ENCODE measurements around the gene NAPG.
"Not testable (repeated sequence)": the region's sequence is repeated elsewhere in the genome, so short reads cannot be mapped to it uniquely, and the experiment has no call there.

NAPG gene

DNA sequence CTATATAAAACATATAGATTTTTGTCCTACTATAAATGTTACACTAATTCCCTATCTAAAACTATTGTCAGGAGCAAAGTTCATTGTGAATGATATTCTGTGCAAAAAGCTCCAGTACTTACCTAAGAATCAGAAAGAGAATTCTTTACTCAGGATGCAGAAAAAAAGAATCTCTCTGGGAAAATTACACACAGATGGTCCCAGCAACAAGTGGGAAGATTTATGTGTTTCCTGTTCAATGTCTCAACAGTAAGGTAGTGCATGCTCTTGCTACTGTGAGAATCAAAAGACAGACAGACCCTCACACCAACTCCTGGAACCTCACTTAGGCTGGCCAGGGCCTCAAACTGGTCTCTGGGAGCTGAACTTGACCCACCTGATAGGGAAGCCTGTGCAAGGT is 11.2 kb upstream of the NAPG start:
- no peak for DNase-seq

DNA sequence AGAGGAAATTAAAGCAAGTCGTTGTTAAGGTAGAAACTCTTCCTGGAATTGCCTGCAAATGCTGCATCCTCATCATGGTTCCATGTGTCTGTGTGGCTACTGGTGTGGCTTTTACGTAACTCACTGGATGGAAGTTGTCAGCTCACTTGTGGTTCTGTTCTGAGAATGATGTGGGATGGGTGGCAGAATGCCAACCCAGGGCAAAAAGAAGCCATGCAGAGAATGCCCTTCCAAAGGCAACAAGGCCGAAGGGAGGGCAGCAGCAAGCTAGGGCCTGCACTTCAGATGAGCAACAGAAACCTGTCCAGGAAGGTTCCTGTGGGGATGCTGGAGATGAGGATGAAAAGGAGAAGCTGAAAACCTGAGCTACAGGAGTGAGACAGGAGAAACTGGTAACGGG is 10.4 kb upstream of the NAPG start:
- no peak for DNase-seq

DNA sequence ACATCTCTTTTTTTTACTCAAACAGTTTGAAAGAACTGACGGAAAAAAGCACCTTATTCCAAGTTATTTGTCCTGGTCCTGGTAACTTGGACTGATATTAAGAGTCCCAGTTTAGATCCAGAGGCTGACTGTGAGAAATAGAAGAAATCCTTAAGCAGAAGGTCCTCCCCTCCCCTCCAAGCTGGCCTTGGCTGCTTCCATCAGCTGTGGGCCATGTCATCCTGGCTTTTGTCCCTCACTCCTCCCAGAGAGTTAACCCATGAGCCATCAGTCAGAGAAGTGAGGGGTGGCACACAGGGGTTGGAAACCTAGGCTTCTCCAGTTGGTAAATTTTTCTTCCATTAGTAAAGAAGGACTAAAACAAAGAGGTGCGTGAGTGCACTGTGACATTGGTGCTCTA is 9.7 kb upstream of the NAPG start:
- DNase-seq = no peak

DNA sequence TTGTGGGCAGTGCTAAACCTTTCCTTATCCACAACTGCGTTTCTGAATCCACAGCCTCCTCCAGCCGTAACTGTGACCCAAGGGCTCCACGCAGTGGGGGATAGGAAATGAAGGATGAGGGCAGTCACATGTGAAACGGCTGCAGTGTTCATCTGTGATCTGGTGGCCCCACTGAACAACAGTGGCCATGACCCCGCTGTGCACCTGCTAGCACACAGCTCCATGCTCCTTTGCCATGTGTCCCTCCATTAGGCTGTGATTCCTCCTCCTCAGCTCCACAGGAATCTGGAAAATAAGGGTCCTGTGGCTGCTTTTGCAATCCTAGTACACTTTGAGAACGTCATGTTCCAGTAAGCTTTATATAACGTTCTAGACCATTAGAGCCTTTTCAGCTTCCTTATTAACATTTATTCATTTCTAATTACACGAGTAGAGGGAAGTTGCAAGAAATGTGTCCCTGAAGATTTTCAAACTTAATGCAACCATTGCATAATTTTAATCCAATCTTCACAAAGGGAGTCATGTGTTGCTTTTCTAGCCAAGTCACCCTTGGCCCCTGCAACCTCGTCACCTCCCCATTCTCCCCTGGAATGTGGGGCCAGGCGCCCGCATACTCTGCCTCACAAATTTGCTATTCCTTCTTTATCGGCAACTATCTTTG is 7.1 kb upstream of the NAPG start:
- peak; percentile 62 for DNase-seq

DNA sequence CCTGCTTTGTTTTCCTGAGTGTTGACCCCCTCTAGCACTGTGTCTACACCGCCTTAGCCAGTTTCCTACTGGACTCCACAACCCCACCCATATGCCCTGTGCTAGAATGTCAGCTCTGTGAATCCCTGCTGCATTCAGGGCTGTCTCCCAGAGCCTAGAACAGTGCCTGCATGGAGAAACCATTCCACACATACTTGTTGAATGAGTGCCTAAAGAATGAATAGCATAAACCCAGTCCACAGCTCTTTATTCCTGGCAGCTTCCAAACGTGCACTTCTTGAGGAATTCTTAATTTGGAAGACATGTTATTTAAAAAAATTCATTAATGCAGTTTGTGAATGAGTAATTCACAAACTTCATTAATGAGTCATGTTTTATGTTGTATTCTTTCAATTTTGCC is 6.5 kb upstream of the NAPG start:
- no peak for DNase-seq

- peak; percentile 94 for DNase-seq
These were observed 5.6 kb upstream of the NAPG start for GRCh38 chr18:10519999-10520935.

DNA sequence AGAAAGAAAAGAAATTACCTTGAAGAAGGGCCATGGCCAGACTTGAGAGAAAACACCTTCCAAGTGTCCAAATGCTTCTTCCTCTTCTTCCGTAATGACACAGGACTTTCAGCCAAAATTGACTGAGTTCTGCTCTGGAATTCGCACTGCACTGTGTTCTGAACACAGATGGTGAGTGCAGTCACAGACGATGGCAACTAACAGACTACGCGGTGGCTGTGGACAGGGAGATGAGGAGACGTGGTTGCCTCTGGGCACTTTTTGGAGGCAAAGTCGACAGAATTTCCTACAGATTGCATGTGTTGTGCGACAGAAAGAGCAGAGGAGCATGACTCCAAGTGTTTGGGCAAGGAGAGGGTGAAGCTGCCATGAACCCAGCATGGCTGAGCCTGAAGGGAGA is 4.3 kb upstream of the NAPG start:
- no peak for DNase-seq

- no peak for DNase-seq
These were observed 3.3 kb upstream of the NAPG start for GRCh38 chr18:10522574-10522973.

- no peak for DNase-seq
These were observed 2.3 kb upstream of the NAPG start for GRCh38 chr18:10523544-10523943.

DNA sequence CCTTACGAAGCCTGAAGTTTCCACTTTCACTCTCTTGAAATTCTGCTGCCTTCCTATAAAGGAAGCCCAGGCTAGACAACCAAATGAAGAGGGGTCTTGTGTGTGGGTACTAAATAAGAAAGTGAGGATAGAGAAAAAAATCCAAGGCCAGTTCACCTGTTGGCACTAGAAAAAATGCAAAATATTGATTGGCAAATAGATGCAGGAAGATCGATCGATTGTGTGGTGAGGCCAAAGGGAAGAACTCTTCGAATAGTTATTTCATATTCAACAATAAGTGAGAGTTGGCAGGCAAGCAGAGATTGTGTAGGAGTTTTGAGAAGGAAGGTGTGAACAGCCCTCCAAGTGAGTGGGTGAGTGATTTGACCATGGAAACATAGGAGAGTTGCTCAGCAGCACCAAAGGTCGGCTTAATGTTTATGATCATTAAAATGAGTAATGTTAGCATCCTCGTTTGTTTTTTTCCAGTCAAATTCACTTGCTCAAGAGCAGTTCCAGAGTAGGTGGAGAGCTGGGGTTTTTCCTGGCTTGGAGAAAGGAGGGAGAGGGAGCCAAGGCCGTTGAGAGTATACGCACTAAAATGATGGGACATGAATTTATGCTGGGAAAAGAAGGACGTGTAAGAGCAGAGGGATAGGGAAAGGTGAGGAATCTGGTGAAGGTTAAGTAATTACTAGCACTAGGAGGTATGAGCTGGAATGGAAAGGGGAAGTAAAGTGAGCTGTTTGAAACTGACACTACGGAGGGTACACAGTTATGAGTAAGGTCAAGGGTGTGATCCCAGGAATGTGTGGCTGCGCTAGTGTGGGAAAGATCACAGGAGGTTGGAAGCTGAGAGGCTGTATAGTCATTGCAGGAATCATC is 1.1 kb upstream of the NAPG start:
- DNase-seq = no peak

DNA sequence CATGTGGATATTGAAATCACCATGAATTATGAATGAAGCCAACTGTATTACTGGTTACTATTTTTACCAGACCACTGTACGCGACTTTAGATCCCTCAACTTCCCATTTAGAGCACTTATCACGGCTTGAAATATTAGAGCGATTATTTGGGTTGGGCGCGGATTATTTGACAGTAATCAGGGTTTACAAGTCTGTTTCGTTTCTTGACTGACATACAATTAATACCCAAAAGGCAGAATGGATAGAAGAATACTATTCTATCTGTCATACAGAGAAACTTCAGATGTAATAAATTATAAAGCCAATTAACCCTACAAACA is 496 bp upstream of the NAPG start:
- no peak for DNase-seq

- no peak for DNase-seq
These were observed 728 bp downstream of the NAPG start for GRCh38 chr18:10526561-10526949.

DNA sequence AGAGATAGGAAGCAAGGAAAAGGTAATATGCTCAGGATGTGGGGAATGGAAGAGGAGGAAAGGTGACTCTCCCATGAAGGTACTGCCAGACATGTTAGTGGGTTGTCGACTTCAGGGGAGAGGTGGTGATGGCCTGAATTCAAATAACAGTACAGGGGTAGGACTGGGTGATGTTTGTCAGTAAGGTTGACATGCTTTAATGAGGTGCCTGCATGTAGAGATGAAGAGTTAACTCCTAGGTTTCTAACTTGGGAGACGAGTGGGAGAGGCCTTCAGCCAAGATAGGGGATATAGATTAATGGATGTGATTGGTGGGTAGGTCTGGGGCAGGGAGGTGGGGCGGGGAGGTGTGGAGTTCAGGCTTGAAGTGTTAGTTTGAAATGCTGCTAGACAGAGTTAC is 2.6 kb downstream of the NAPG start:
- DNase-seq = no peak

DNA sequence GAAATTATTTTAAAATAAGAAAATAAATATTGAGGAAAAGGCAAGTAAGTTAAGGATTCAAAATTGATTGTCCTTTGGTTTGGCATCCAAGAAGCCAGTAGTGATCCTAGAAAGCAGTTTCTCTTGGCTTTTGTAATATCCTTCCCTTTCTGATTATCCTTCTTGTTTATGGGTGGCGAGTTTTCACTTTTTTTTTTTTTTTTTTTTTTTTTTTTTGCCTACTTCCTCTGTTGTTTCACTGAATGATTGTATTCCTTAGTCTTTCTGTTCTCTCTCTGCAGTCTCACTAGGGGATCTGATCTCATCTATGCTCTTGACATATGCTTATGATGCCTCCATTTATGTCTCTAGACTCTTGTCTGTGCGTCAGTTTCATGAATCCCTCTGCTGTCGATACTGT is 4.2 kb downstream of the NAPG start:
- no peak for DNase-seq

- no peak for DNase-seq
These were observed 5.0 kb downstream of the NAPG start for GRCh38 chr18:10530852-10531251.

DNA sequence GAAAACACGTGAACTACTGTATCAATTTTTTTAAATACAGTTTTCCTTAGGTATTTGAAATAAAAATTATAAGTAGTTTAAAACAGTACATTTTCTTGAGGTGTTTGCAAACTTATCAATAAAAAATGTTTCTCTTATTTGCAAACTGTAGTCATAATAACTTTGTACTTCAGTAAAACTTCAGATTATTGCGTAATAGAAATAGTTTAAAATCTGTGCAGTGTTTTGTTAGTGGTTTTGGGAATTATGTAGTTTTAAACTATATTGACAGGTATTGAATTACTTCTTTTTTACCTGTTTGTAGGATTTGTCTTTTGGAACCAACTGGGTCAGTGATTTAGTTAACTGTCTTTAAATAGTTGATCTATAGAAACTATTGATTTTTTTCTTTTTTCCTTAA is 7.3 kb downstream of the NAPG start:
- DNase-seq = no peak

- no peak for DNase-seq
These were observed 10.5 kb downstream of the NAPG start for GRCh38 chr18:10536280-10536679.

DNA sequence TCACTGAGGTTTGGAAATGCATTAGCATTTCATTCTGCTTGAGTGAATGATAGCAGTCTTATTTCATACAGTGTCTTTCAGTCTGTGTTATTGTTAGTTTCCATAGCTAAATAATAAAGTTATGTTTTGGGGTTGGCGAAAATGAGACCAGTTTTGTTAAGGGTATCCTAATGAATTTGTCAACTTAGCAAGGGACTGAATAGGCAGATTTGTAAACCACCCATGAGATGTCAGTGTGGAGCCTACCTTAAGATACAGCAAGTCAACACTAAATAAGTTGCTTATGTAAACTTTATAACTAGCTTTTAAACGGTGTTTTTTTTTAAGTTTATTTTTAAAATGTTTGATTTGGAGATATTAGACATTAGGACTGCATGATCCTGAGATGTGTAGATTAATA is 11.9 kb downstream of the NAPG start:
- no peak for DNase-seq

GRCh38 chr18:10539124-10539523 is 13.3 kb downstream of the NAPG start:
- DNase-seq = not testable (repeated sequence)

DNA sequence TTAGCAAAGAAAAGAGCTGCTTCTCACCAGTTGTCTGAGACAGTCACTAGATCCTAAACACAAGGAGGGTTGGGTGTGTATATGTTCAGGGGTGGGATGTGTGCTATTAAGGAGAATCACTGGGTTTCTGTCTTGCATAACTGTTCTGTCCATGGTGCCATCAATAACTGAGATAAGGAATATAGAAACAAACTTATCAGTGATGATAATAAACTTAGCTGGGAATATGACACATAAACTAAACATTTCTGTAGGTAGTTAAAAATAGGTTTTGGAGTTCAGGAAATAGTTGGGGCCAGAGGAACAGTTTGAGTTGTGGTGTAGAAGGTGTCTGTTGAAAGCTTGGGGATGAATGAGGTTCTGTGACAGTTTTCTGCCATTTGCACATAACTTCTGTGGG is 17.4 kb downstream of the NAPG start:
- no peak for DNase-seq

DNA sequence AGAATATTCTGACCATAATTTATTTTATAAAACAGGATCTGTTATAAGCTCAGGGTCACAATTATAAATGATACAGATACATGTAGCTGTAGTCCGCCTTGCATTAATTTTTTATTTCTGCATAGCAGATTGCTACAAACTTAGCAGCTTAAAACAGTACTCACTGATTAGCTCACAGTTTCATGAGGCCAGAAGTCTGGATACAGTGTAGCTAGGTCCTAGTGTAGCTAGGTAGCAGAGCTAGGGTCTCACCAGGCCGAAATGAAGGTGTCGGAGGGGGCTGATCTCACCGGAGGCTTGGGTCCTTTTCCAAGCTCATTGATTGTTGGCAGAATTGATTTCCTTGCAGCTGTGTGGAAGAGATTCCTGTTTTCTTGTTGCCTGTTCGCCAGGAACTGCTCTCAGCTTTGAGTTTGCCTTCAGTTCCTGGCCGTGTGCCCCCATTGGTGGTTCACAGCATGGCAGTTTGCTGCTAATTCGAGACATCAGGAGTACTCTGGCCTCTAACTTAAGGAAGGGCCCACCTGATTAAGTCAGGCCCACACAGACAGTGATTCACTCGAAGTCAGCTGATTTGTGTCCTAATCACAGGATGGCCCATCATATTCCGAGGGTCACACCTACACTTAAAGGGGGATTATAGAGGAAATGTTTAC is 18.4 kb downstream of the NAPG start:
- no peak for DNase-seq

GRCh38 chr18:10546557-10547300 is 20.9 kb downstream of the NAPG start:
- no peak for DNase-seq

All from COR-L47 (cell line).